Upper lobe of left lung (tissue), 6 donors: Measurements from ENCODE around the gene AGAP6. TPM values are rescaled to one million over a fixed set of nuclear protein-coding genes. Genes with fewer than 3 reads are reported as not detected.
A peak's percentile ranks its signal among the peaks of the same experiment; 100 is the strongest.
"Not testable (repeated sequence)": the region's sequence is repeated elsewhere in the genome, so short reads cannot be mapped to it uniquely, and the experiment has no call there.

Experiments used
- ATAC-seq, 2 donors: fragments of 200-7000 bp; cut with Tn5 transposase; one replicate each; pipeline ENCODE4 v1.9.1; 2022; ENCODE audit warnings: mild to moderate bottlenecking in 2 of 2, moderate library complexity in 2 of 2; ENCODE audit not compliant: low FRiP score in 2 of 2
- DNase-seq, 2 donors: peaks; one replicate each; pipeline ENCODE4 v3.0.0-alpha.2; 2019 to 2020
- H3K27ac ChIP-seq, 4 donors: fragments of 200-600 bp; sonication (generic); one replicate each; pipeline ENCODE4 v1.5.1; 2016 to 2019
- H3K27me3 ChIP-seq, 4 donors: fragments of 200-600 bp; sonication (generic); one replicate each; pipeline ENCODE4 v1.5.1; 2017 to 2019
- H3K36me3 ChIP-seq, 4 donors: fragments of 200-600 bp; sonication (generic); one replicate each; pipeline ENCODE4 v1.5.1; 2016 to 2019
- H3K4me1 ChIP-seq, 4 donors: fragments of 200-600 bp; sonication (generic); one replicate each; pipeline ENCODE4 v1.5.1; 2018 to 2019
- H3K4me3 ChIP-seq, 4 donors: fragments of 200-600 bp; sonication (generic); one replicate each; pipeline ENCODE4 v1.5.1; 2017 to 2019; ENCODE audit warnings: mild to moderate bottlenecking in 2 of 4, moderate library complexity in 1 of 4
- H3K9me3 ChIP-seq, 4 donors: fragments of 200-600 bp; sonication (generic); one replicate each; pipeline ENCODE4 v1.5.1; 2018 to 2019
- EP300 ChIP-seq, 4 donors: sonication (generic); formaldehyde crosslinking; IDR thresholded peaks; one replicate each; pipeline ENCODE4 v1.5.1; 2017; ENCODE audit warnings: antibody characterized with exemption in 4 of 4, control low read depth in 2 of 4
- POLR2A ChIP-seq, 4 donors: fragments of 450-650 bp; IDR thresholded peaks; one replicate each; pipeline ENCODE4 v1.5.1; 2016 to 2017; ENCODE audit warnings: antibody characterized with exemption in 4 of 4, mild to moderate bottlenecking in 2 of 4
- POLR2AphosphoS5 ChIP-seq, 2 donors: sonication (generic); formaldehyde crosslinking; IDR thresholded peaks; one replicate each; pipeline ENCODE4 v1.5.1; 2017; ENCODE audit warnings: antibody characterized with exemption in 2 of 2
- WGBS, 2 donors: methylation state at CpG; one replicate each; pipeline ENCODE4 v1.1.5; 2017 to 2018; 5-methylcytosine and 5-hydroxymethylcytosine counted together
- total RNA-seq, 6 donors: library from RNA; depleted of rRNA in 4 of 6; stranded (reverse); fragments of >200 nt in 4 of 6; gene quantifications; one replicate each; pipeline versions ENCODE4 v1.1.0 to v1.2.1, GENCODE V29; 2016 to 2021
- TF ChIP-seq, protein P1 (sequence below), 6 experiments: fragments of 450-650 bp in 4 of 6; fragments of 200-600 bp in 2 of 6; sonication (generic) in 2 of 6; IDR thresholded peaks; one replicate each; pipeline ENCODE4 v1.5.1; 2016 to 2019; ENCODE audit warnings: antibody characterized with exemption in 6 of 6
- donor health status: DM: no; HTN: no; CAD: no; lungs with moderate emphysema.
- donor health status: DM: no; HTN: yes; CAD: no; lungs with severe emphysema.

AGAP6 gene
- total RNA-seq, 6 donors from 2014 or later, result 10.9 to 72.3 (median 19.8) TPM

DNA sequence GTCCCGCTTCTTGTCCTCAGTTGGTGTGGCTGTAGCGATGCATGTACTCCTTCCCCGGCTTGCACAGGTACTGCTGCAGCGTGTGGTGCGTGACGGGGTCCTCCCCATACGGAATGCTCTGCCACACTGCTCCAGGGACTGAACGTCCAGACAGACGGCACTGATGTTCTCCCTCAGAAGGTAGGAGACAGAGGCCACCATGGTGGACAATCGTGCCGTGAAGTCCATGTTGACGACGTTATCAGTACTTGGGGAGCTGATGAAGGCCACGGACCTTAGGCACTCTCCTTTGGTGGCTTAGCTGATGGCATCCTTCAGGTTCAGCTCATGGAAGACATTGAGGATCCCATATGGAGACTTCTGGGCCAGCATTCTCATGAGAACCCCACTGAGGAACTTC lies 37.4 kb downstream of the AGAP6 start:
- TF ChIP-seq, protein P1, sequence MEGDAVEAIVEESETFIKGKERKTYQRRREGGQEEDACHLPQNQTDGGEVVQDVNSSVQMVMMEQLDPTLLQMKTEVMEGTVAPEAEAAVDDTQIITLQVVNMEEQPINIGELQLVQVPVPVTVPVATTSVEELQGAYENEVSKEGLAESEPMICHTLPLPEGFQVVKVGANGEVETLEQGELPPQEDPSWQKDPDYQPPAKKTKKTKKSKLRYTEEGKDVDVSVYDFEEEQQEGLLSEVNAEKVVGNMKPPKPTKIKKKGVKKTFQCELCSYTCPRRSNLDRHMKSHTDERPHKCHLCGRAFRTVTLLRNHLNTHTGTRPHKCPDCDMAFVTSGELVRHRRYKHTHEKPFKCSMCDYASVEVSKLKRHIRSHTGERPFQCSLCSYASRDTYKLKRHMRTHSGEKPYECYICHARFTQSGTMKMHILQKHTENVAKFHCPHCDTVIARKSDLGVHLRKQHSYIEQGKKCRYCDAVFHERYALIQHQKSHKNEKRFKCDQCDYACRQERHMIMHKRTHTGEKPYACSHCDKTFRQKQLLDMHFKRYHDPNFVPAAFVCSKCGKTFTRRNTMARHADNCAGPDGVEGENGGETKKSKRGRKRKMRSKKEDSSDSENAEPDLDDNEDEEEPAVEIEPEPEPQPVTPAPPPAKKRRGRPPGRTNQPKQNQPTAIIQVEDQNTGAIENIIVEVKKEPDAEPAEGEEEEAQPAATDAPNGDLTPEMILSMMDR (IDR thresholded peaks at IDR 0.05), result no peak
- no peak for ATAC-seq
- peak in 1 of 2 donors; percentile 27 for DNase-seq
- Histone ChIP-seq H3K4me3 (no peak overlapping the region), H3K9me3 (no peaks in the 10 kb centered on the region), H3K27me3 (no peaks in the 10 kb centered on the region), H3K36me3 (no peaks in the 10 kb centered on the region), H3K27ac (no peak overlapping the region), H3K4me1 (no peaks in the 10 kb centered on the region)
- WGBS, 2 donors, result 94% methylated on average over 14 of the region's 14 CpGs

GRCh38 chr10:50027195-50027594 lies 39.0 kb downstream of the AGAP6 start:
- 93 to 100% methylated on average over 1 to 13 of the region's 13 CpGs for WGBS, 2 donors
- ATAC-seq, result peak in 1 of 2 donors; percentile 11
- peak in 1 of 2 donors; percentile 68 for DNase-seq
- no peaks in the 10 kb centered on the region for H3K9me3 ChIP-seq
- no peak for TF ChIP-seq POLR2A (IDR thresholded peaks at IDR 0.05)
- TF ChIP-seq POLR2AphosphoS5 (IDR thresholded peaks at IDR 0.05), result no peak
- no peak for TF ChIP-seq EP300 (IDR thresholded peaks at IDR 0.05)
- TF ChIP-seq, protein P1 (IDR thresholded peaks at IDR 0.05), result no peak
- no peak overlapping the region for H3K27ac ChIP-seq
- H3K4me1 ChIP-seq, result no peaks in the 10 kb centered on the region
- H3K36me3 ChIP-seq, result no peaks in the 10 kb centered on the region
- H3K4me3 ChIP-seq, result no peak overlapping the region
- no peaks in the 10 kb centered on the region for H3K27me3 ChIP-seq

DNA sequence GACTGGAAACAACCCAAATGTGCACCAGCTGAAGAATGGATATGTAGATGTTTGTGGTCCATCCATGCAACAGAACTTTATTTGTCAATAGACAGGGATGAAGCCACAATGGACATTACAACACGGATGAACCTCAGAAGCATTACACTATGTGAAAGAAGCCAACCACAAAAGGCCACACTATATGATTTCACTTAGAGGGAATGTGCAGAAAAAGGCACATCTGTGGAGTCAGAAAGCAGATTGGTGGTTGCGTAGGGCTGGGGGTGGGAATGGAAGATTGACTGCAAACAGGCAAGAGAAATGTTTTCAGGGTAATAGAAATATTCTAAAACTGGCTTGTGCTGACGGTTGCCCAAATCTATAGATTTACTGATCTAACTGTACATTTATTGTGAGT lies 45.3 kb downstream of the AGAP6 start:
- WGBS, 2 donors, result 60 to 61% methylated on average over 3 of the region's 3 CpGs
- Histone ChIP-seq H3K36me3 (no peaks in the 10 kb centered on the region), H3K9me3 (no peaks in the 10 kb centered on the region), H3K27ac (no peak overlapping the region), H3K27me3 (no peaks in the 10 kb centered on the region), H3K4me3 (no peak overlapping the region), H3K4me1 (no peaks in the 10 kb centered on the region)
- TF ChIP-seq POLR2AphosphoS5 (IDR thresholded peaks at IDR 0.05), result no peak
- TF ChIP-seq, protein P1 (IDR thresholded peaks at IDR 0.05), result no peak
- no peak for TF ChIP-seq POLR2A (IDR thresholded peaks at IDR 0.05)
- TF ChIP-seq EP300 (IDR thresholded peaks at IDR 0.05), result no peak
- ATAC-seq (no peak), DNase-seq (no peak)

GRCh38 chr10:50035337-50035736 lies 47.1 kb downstream of the AGAP6 start:
- not testable (repeated sequence) for H3K27me3 ChIP-seq, DNase-seq, H3K9me3 ChIP-seq, H3K4me1 ChIP-seq, H3K27ac ChIP-seq, H3K36me3 ChIP-seq, H3K4me3 ChIP-seq
- peak in 1 of 2 donors; percentile 54 for ATAC-seq
- 27 to 40% methylated on average over 3 to 4 of the region's 4 CpGs for WGBS, 2 donors

DNA sequence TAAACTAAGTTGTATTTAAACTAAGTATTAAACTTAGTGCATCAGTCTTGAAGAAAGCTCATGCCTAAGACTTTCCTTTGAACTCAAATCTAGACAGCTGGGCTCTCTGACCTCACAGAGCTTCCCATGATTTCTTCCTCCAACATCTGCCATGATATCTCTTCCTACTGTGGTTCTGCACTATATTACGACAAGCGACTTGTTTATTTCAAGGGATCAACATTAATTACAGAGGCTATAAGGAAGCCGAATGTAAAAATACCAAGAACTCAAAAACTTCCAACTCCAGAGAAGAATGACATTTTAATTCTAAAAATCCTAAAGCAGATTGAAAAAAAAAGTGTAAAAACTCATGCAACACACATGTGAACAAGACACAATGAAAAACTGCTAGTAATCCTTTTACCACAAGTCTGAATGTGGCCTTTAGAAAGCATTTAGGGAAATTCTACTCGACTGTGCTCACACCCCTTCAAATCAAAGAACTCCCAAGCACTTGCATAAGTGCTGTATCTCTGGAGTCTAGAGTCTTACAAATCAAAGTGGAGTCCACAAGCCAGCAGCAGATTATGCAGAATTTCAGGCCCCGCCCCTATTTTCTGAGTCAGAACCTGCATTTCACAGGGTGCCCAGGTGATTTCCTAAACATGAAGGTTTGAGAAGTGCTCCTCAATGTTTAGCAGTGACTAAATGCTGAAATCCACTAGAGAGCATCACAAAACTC lies 56.9 kb downstream of the AGAP6 start:
- Histone ChIP-seq H3K36me3 (no peaks in the 10 kb centered on the region), H3K27ac (no peak overlapping the region), H3K4me3 (no peak overlapping the region), H3K9me3 (no peaks in the 10 kb centered on the region), H3K27me3 (no peaks in the 10 kb centered on the region), H3K4me1 (no peaks in the 10 kb centered on the region)
- DNase-seq (no peak), ATAC-seq (no peak)
- WGBS, 2 donors, result 56 to 84% methylated on average over 5 of the region's 5 CpGs
- no peak for TF ChIP-seq POLR2AphosphoS5 (IDR thresholded peaks at IDR 0.05)
- TF ChIP-seq POLR2A (IDR thresholded peaks at IDR 0.05), result no peak
- no peak for TF ChIP-seq EP300 (IDR thresholded peaks at IDR 0.05)
- TF ChIP-seq, protein P1 (IDR thresholded peaks at IDR 0.05), result no peak

- not testable (repeated sequence) for H3K4me1 ChIP-seq, H3K27ac ChIP-seq, H3K9me3 ChIP-seq, DNase-seq, H3K36me3 ChIP-seq, H3K27me3 ChIP-seq, ATAC-seq, H3K4me3 ChIP-seq
- 73 to 93% methylated on average over 9 of the region's 9 CpGs for WGBS, 2 donors
These were observed 58.3 kb downstream of the AGAP6 start for GRCh38 chr10:50046457-50046856.

DNA sequence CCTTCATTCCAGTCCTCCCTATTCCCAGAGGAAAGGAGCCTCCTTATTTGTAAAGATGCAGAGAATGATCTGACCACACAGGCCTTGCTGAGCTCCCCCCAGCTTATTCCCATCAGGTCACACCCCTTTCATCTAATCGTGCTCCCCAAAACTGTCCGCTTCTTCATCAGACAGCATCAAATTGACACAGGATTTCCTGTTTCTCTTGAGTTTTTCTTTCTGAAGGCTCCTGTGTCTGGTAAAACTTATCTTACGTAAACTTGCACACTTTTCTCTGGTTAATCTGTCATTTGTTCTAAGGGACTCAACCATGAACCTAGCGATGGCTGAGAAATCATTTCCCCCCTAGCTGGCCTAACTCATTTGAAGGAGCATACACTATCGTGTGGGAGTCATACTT lies 59.4 kb downstream of the AGAP6 start:
- H3K27ac ChIP-seq, H3K27me3 ChIP-seq, H3K36me3 ChIP-seq, H3K4me3 ChIP-seq, DNase-seq, ATAC-seq, H3K9me3 ChIP-seq: not testable (repeated sequence)
- peaks cover 0 to 10% (median 2%) of the 10 kb centered on the region in 4 donors for H3K4me1 ChIP-seq
- WGBS, 2 donors, result 41 to 58% methylated on average over 3 to 5 of the region's 5 CpGs

DNA sequence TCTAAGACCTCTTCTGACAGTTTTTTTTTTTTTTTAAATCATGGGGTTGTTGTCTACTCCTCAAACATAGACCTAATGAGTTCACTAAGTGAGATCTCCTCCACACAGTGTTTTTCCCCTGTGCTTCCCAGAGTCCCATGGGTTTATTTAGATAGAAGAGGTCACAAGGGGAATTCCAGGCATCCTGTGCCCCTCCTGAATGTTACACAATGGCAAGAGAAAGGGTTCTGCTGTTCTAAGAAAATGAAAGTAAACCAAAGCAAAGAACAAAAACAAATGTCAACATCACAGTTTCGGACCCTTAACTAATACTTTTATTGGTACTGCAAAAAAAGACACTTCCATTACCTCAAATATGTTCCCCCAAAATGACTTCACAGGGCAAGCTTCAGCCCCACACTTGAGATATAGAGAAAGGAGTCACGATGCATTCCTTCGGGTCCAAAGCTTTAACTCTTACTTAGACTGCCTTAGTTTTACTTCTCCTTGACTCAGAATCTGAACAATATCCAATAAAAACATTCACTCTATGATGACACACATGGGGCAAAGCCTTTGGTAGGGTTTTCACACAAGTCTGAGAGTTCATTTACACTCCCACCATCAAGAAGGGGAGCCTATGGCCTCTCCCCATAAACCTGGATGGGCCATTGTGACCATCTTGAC lies 63.9 kb downstream of the AGAP6 start:
- peak in 1 of 2 donors; percentile 23 for DNase-seq
- H3K4me3 ChIP-seq, H3K36me3 ChIP-seq, ATAC-seq, H3K27me3 ChIP-seq, H3K9me3 ChIP-seq: not testable (repeated sequence)
- 36 to 48% methylated on average over 3 of the region's 3 CpGs for WGBS, 2 donors
- peaks cover 0 to 13% (median 4%) of the 10 kb centered on the region in 4 donors for H3K4me1 ChIP-seq
- peak overlapping the region; percentile 67 to 86 (median 78) for H3K27ac ChIP-seq
